ENCODE measurements around the gene SLC9B1.
"Not testable (repeated sequence)": the region's sequence is repeated elsewhere in the genome, so short reads cannot be mapped to it uniquely, and the experiment has no call there.

SLC9B1 gene

GRCh38 chr4:102883278-102883677 is 136.2 kb downstream of the SLC9B1 start:
- no peak overlapping the region for H3K27ac ChIP-seq (ENCODE audit: low read depth, low read length)
- H3K9ac ChIP-seq (ENCODE audit: low read length in 5 of 5) = no peak overlapping the region
- H3K4me1 ChIP-seq (ENCODE audit: control insufficient read depth in 5 of 5, insufficient read depth in 5 of 5, low read length in 5 of 5) = peaks cover 0 to under 1% (median 0%) of the 10 kb centered on the region in 5 donors
- H3K27me3 ChIP-seq (ENCODE audit: control insufficient read depth in 5 of 5, insufficient read depth in 4 of 5, low read length in 5 of 5) = no peaks in the 10 kb centered on the region
- H3K9me3 ChIP-seq (ENCODE audit: control insufficient read depth in 5 of 5, low read length in 5 of 5) = no peaks in the 10 kb centered on the region
- H3K36me3 ChIP-seq (ENCODE audit: control insufficient read depth in 5 of 5, insufficient read depth in 5 of 5, low read length in 5 of 5) = peaks cover 0 to 7% (median 0%) of the 10 kb centered on the region in 5 donors
- no peak overlapping the region for H3K4me3 ChIP-seq (ENCODE audit: low read depth in 1 of 5, low read length in 5 of 5)

GRCh38 chr4:102881343-102881742 is 138.2 kb downstream of the SLC9B1 start:
- Histone ChIP-seq H3K9ac (ENCODE audit: low read length in 5 of 5) (no peak overlapping the region), H3K27me3 (ENCODE audit: control insufficient read depth in 5 of 5, insufficient read depth in 4 of 5, low read length in 5 of 5) (no peaks in the 10 kb centered on the region), H3K4me3 (ENCODE audit: low read depth in 1 of 5, low read length in 5 of 5) (no peak overlapping the region), H3K9me3 (ENCODE audit: control insufficient read depth in 5 of 5, low read length in 5 of 5) (no peaks in the 10 kb centered on the region), H3K36me3 (ENCODE audit: control insufficient read depth in 5 of 5, insufficient read depth in 5 of 5, low read length in 5 of 5) (peaks cover 0 to 7% (median 0%) of the 10 kb centered on the region in 5 donors), H3K27ac (ENCODE audit: low read depth, low read length) (no peak overlapping the region), H3K4me1 (ENCODE audit: control insufficient read depth in 5 of 5, insufficient read depth in 5 of 5, low read length in 5 of 5) (peaks cover 0 to 4% (median 0%) of the 10 kb centered on the region in 5 donors)

- H3K4me1 ChIP-seq (ENCODE audit: control insufficient read depth in 5 of 5, insufficient read depth in 5 of 5, low read length in 5 of 5) = peaks cover 0 to 4% (median 0%) of the 10 kb centered on the region in 5 donors
- H3K9ac ChIP-seq (ENCODE audit: low read length in 5 of 5) = no peak overlapping the region
- peak overlapping the region; percentile 27 for H3K27ac ChIP-seq (ENCODE audit: low read depth, low read length)
- no peaks in the 10 kb centered on the region for H3K9me3 ChIP-seq (ENCODE audit: control insufficient read depth in 5 of 5, low read length in 5 of 5)
- H3K36me3 ChIP-seq (ENCODE audit: control insufficient read depth in 5 of 5, insufficient read depth in 5 of 5, low read length in 5 of 5) = peaks cover 0 to 3% (median 0%) of the 10 kb centered on the region in 5 donors
- H3K4me3 ChIP-seq (ENCODE audit: low read depth in 1 of 5, low read length in 5 of 5) = no peak overlapping the region
- no peaks in the 10 kb centered on the region for H3K27me3 ChIP-seq (ENCODE audit: control insufficient read depth in 5 of 5, insufficient read depth in 4 of 5, low read length in 5 of 5)
Observed at GRCh38 chr4:102878901-102879300, 140.6 kb downstream of the SLC9B1 start.

- not testable (repeated sequence) for H3K4me3 ChIP-seq (ENCODE audit: low read depth in 1 of 5, low read length in 5 of 5); H3K27me3 ChIP-seq (ENCODE audit: control insufficient read depth in 5 of 5, insufficient read depth in 4 of 5, low read length in 5 of 5); H3K4me1 ChIP-seq (ENCODE audit: control insufficient read depth in 5 of 5, insufficient read depth in 5 of 5, low read length in 5 of 5); H3K9ac ChIP-seq (ENCODE audit: low read length in 5 of 5); H3K9me3 ChIP-seq (ENCODE audit: control insufficient read depth in 5 of 5, low read length in 5 of 5); H3K36me3 ChIP-seq (ENCODE audit: control insufficient read depth in 5 of 5, insufficient read depth in 5 of 5, low read length in 5 of 5)
- peak overlapping the region; percentile 27 for H3K27ac ChIP-seq (ENCODE audit: low read depth, low read length)
Observed at GRCh38 chr4:102878349-102878748, 141.2 kb downstream of the SLC9B1 start.

- H3K4me3 ChIP-seq (ENCODE audit: low read depth in 1 of 5, low read length in 5 of 5); H3K9ac ChIP-seq (ENCODE audit: low read length in 5 of 5); H3K36me3 ChIP-seq (ENCODE audit: control insufficient read depth in 5 of 5, insufficient read depth in 5 of 5, low read length in 5 of 5); H3K27me3 ChIP-seq (ENCODE audit: control insufficient read depth in 5 of 5, insufficient read depth in 4 of 5, low read length in 5 of 5); H3K27ac ChIP-seq (ENCODE audit: low read depth, low read length); H3K4me1 ChIP-seq (ENCODE audit: control insufficient read depth in 5 of 5, insufficient read depth in 5 of 5, low read length in 5 of 5); H3K9me3 ChIP-seq (ENCODE audit: control insufficient read depth in 5 of 5, low read length in 5 of 5): not testable (repeated sequence)
Observed at GRCh38 chr4:102877477-102878106, 141.9 kb downstream of the SLC9B1 start.

- Histone ChIP-seq H3K4me3 (ENCODE audit: low read depth in 1 of 5, low read length in 5 of 5) (no peak overlapping the region), H3K9ac (ENCODE audit: low read length in 5 of 5) (no peak overlapping the region), H3K36me3 (ENCODE audit: control insufficient read depth in 5 of 5, insufficient read depth in 5 of 5, low read length in 5 of 5) (peaks cover 0 to 3% (median 0%) of the 10 kb centered on the region in 5 donors), H3K4me1 (ENCODE audit: control insufficient read depth in 5 of 5, insufficient read depth in 5 of 5, low read length in 5 of 5) (peaks cover 0 to 27% (median 19%) of the 10 kb centered on the region in 5 donors), H3K27ac (ENCODE audit: low read depth, low read length) (peak overlapping the region; percentile 5), H3K9me3 (ENCODE audit: control insufficient read depth in 5 of 5, low read length in 5 of 5) (no peaks in the 10 kb centered on the region), H3K27me3 (ENCODE audit: control insufficient read depth in 5 of 5, insufficient read depth in 4 of 5, low read length in 5 of 5) (no peaks in the 10 kb centered on the region)
Observed at GRCh38 chr4:102871772-102872171, 147.7 kb downstream of the SLC9B1 start.

- peak overlapping the region; percentile 81 to 98 (median 83) for H3K4me3 ChIP-seq (ENCODE audit: low read depth in 1 of 5, low read length in 5 of 5)
- H3K36me3 ChIP-seq (ENCODE audit: control insufficient read depth in 5 of 5, insufficient read depth in 5 of 5, low read length in 5 of 5) = no peaks in the 10 kb centered on the region
- no peaks in the 10 kb centered on the region for H3K9me3 ChIP-seq (ENCODE audit: control insufficient read depth in 5 of 5, low read length in 5 of 5)
- H3K4me1 ChIP-seq (ENCODE audit: control insufficient read depth in 5 of 5, insufficient read depth in 5 of 5, low read length in 5 of 5) = peaks cover 0 to 27% (median 19%) of the 10 kb centered on the region in 5 donors
- H3K9ac ChIP-seq (ENCODE audit: low read length in 5 of 5) = peak overlapping the region; percentile 69 to 94 (median 85)
- H3K27ac ChIP-seq (ENCODE audit: low read depth, low read length) = peak overlapping the region; percentile 93
- H3K27me3 ChIP-seq (ENCODE audit: control insufficient read depth in 5 of 5, insufficient read depth in 4 of 5, low read length in 5 of 5) = no peaks in the 10 kb centered on the region
Observed at GRCh38 chr4:102869569-102870197, 149.8 kb downstream of the SLC9B1 start.

- H3K4me1 ChIP-seq (ENCODE audit: control insufficient read depth in 5 of 5, insufficient read depth in 5 of 5, low read length in 5 of 5) = peaks cover 0 to 27% (median 19%) of the 10 kb centered on the region in 5 donors
- peak within 1 kb of the TSS; percentile 85 to 97 (median 91) for H3K9ac ChIP-seq (ENCODE audit: low read length in 5 of 5)
Observed at GRCh38 chr4:102868781-102869568, 150.5 kb downstream of the SLC9B1 start, which contains the start of gene CISD2. Gene CISD2, plus strand, starts transcription at chr4:102868992. Its CDS starts 93 bp downstream, at chr4:102869085.

GRCh38 chr4:102868153-102868780 is 151.2 kb downstream of the SLC9B1 start:
- Histone ChIP-seq H3K27me3 (ENCODE audit: control insufficient read depth in 5 of 5, insufficient read depth in 4 of 5, low read length in 5 of 5) (no peaks in the 10 kb centered on the region), H3K4me1 (ENCODE audit: control insufficient read depth in 5 of 5, insufficient read depth in 5 of 5, low read length in 5 of 5) (peaks cover 0 to 27% (median 19%) of the 10 kb centered on the region in 5 donors)

More at GRCh38 chr4:102868781-102869568, 150.5 kb downstream of the SLC9B1 start, which contains the start of gene CISD2:
- Histone ChIP-seq H3K4me3 (ENCODE audit: low read depth in 1 of 5, low read length in 5 of 5) (peak within 1 kb of the TSS; percentile 81 to 98 (median 83)), H3K27me3 (ENCODE audit: control insufficient read depth in 5 of 5, insufficient read depth in 4 of 5, low read length in 5 of 5) (no peaks in the 10 kb centered on the region), H3K27ac (ENCODE audit: low read depth, low read length) (peak within 1 kb of the TSS; percentile 93), H3K36me3 (ENCODE audit: control insufficient read depth in 5 of 5, insufficient read depth in 5 of 5, low read length in 5 of 5) (no peaks in the 10 kb centered on the region), H3K9me3 (ENCODE audit: control insufficient read depth in 5 of 5, low read length in 5 of 5) (no peaks in the 10 kb centered on the region)

More at GRCh38 chr4:102868153-102868780, 151.2 kb downstream of the SLC9B1 start:
- Histone ChIP-seq H3K36me3 (ENCODE audit: control insufficient read depth in 5 of 5, insufficient read depth in 5 of 5, low read length in 5 of 5) (no peaks in the 10 kb centered on the region), H3K9me3 (ENCODE audit: control insufficient read depth in 5 of 5, low read length in 5 of 5) (no peaks in the 10 kb centered on the region), H3K9ac (ENCODE audit: low read length in 5 of 5) (peak overlapping the region; percentile 74 to 97 (median 88)), H3K27ac (ENCODE audit: low read depth, low read length) (peak overlapping the region; percentile 93), H3K4me3 (ENCODE audit: low read depth in 1 of 5, low read length in 5 of 5) (peak overlapping the region; percentile 81 to 98 (median 83))
